HG02571 (cell line): ENCODE results near the gene DBP.

Source experiments
- ATAC-seq: cut with Tn5 transposase; IDR thresholded peaks from one replicate; pipeline ENCODE4 v1.9.1; 2021; ENCODE audit warnings: mild to moderate bottlenecking, moderate library complexity; ENCODE audit not compliant: unreplicated experiment

DBP gene

DNA sequence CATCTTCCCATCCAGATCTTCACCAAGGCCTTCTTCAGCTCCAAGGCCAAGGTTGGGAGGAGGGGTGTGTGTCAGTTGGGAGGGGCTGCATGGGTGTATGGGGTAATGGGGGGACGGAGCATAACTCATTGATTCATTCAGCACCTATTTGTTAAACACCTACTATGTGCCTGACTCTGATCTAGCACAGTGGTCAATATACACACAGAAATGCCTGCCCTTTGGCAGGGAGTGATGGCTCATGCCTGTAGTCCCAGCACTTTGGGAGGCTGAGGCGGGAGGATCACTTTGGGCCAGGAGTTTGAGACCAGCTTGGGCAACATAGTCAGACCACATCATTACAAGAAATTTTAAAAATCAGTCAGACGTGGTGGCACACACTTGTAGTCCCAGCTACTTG, 49.8 kb downstream of the DBP start:
- ATAC-seq, result no peak

- no peak for ATAC-seq
These were observed 55.0 kb downstream of the DBP start for GRCh38 chr19:48582168-48582567.
